HepG2 (cell line): Measurements from ENCODE around the gene SCN9A. TPM values are rescaled to one million over a fixed set of nuclear protein-coding genes. Genes with fewer than 3 reads are reported as not detected.

Source experiments
- ATAC-seq: fragments of 200-7000 bp; cut with Tn5 transposase; 3 replicates; pipeline ENCODE4 v1.9.1; 2020; ENCODE audit warnings: mild to moderate bottlenecking, moderate library complexity
- BruUV-seq: library from RNA; stranded (reverse); fragments of 400-500 nt; replicated peaks from 2 replicates; lab custom pipeline; 2021; lab: Mats Ljungman, UMichigan
- CTCF ChIA-PET: fragments of 300-600 bp; formaldehyde crosslinking; extraction: SDS; loops from one replicate; lab custom pipeline; 2021; ENCODE audit warnings: low total read pairs, inconsistent platforms, low intra/inter-chr PET ratio; lab: Yijun Ruan, JAX
- POLR2A ChIA-PET: fragments of 350-600 bp; sonication (Branson Sonifier 250); formaldehyde crosslinking; loops from one replicate; lab custom pipeline; 2020; ENCODE audit warnings: antibody characterized with exemption, inconsistent platforms; lab: Yijun Ruan, JAX
- DNase-seq: peaks from one replicate; pipeline ENCODE4 v3.0.0-alpha.2; 2015; ENCODE audit warnings: low spot score
- FAIRE-seq: peaks from 3 replicates; lab custom pipeline; 2011; peaks lifted over from hg19 to GRCh38; lab: Jason Lieb, UNC
- H2AFZ ChIP-seq: one replicate; pipeline ENCODE4 v1.6.1; 2011; ENCODE audit warnings: low read length, inconsistent platforms
- H3K27ac ChIP-seq: fragments of 300-600 bp; 3 replicates; pipeline ENCODE4 v1.8.0; 2011; ENCODE audit warnings: mixed run types, mild to moderate bottlenecking, mixed read lengths, low read length, inconsistent platforms; ENCODE audit not compliant: insufficient read depth; ENCODE audit errors: extremely low read length
- H3K27me3 ChIP-seq, 2 experiments: fragments of 200-600 bp in 1 of 2; 2 replicates in 1 of 2; 3 replicates in 1 of 2; pipeline versions ENCODE4 v1.6.0 to v1.8.0; 2011; ENCODE audit warnings: low read length in 2 of 2, mild to moderate bottlenecking in 2 of 2, moderate library complexity in 2 of 2, inconsistent platforms in 1 of 2; ENCODE audit not compliant: insufficient read depth in 2 of 2, control insufficient read depth in 1 of 2
- H3K36me3 ChIP-seq, 2 experiments: fragments of 200-600 bp in 1 of 2; replicated peaks in 1 of 2; 2 replicates in 1 of 2; 3 replicates in 1 of 2; pipeline versions ENCODE4 v1.5.1 to v1.8.0; 2011; ENCODE audit warnings: low read length in 2 of 2, inconsistent platforms in 1 of 2; ENCODE audit not compliant: insufficient read depth in 2 of 2, control insufficient read depth in 1 of 2
- H3K4me1 ChIP-seq: 2 replicates; pipeline ENCODE4 v1.5.1; 2012; ENCODE audit warnings: low read length, inconsistent platforms; ENCODE audit not compliant: insufficient read depth
- H3K4me2 ChIP-seq: 2 replicates; pipeline ENCODE4 v1.6.0; 2011; ENCODE audit warnings: low read depth, low read length, inconsistent platforms
- H3K4me3 ChIP-seq, 3 experiments: fragments of 200-600 bp in 1 of 3; sonication (generic), shearing (Covaris generic) in 1 of 3; replicated peaks in 1 of 3; 2 replicates each; pipeline ENCODE4 v1.5.1; 2011 to 2016; ENCODE audit warnings: low read length in 3 of 3, inconsistent platforms in 2 of 3, low read depth in 2 of 3, mild to moderate bottlenecking in 2 of 3, control low read depth in 1 of 3, mixed read lengths in 1 of 3; ENCODE audit not compliant: insufficient read depth in 1 of 3
- H3K79me2 ChIP-seq: one replicate; pipeline ENCODE4 v1.6.1; 2011; ENCODE audit warnings: low read length, inconsistent platforms; ENCODE audit not compliant: insufficient read depth
- H3K9ac ChIP-seq: 2 replicates; pipeline ENCODE4 v1.6.0; 2011; ENCODE audit warnings: mild to moderate bottlenecking, low read depth, low read length, inconsistent platforms; ENCODE audit not compliant: insufficient read depth
- H3K9me3 ChIP-seq: 2 replicates; pipeline ENCODE4 v1.5.1; 2012; ENCODE audit warnings: mild to moderate bottlenecking, low read length
- H4K20me1 ChIP-seq: 2 replicates; pipeline ENCODE4 v1.6.0; 2011; ENCODE audit warnings: inconsistent platforms, mild to moderate bottlenecking, low read length, moderate library complexity; ENCODE audit not compliant: insufficient read depth
- GATA4 ChIP-seq: sonication (generic); IDR thresholded peaks from 2 replicates; pipeline ENCODE4 v1.6.1; 2016; ENCODE audit warnings: antibody characterized with exemption, low read depth, borderline replicate concordance
- HOXA7 ChIP-seq: sonication (generic); formaldehyde crosslinking; IDR thresholded peaks from 2 replicates; pipeline ENCODE4 v1.8.1; 2022; ENCODE audit warnings: mild to moderate bottlenecking, missing genetic modification reagents, moderate library complexity
- HOXD1 ChIP-seq: sonication (generic); formaldehyde crosslinking; IDR thresholded peaks from 2 replicates; pipeline ENCODE4 v1.5.0; 2020; ENCODE audit warnings: missing genetic modification reagents
- KLF15 ChIP-seq: sonication (generic); formaldehyde crosslinking; IDR thresholded peaks from 2 replicates; pipeline ENCODE4 v1.8.1; 2023; ENCODE audit warnings: borderline replicate concordance, mild to moderate bottlenecking, inconsistent platforms, missing genetic modification reagents, mixed read lengths
- MED8 ChIP-seq: sonication (generic); formaldehyde crosslinking; IDR thresholded peaks from 2 replicates; pipeline ENCODE4 v1.8.1; 2023; ENCODE audit warnings: mild to moderate bottlenecking, missing genetic modification reagents; ENCODE audit not compliant: insufficient replicate concordance
- SUZ12 ChIP-seq: fragments of 150-350 bp; IDR thresholded peaks from 2 replicates; pipeline ENCODE4 v1.6.1; 2014; ENCODE audit warnings: low read depth, low read length
- YEATS4 ChIP-seq: sonication (generic); formaldehyde crosslinking; IDR thresholded peaks from 2 replicates; pipeline ENCODE4 v1.4.0; 2020; ENCODE audit warnings: missing genetic modification reagents, borderline replicate concordance
- ZFP37 ChIP-seq: sonication (generic); formaldehyde crosslinking; IDR thresholded peaks from 2 replicates; pipeline ENCODE4 v1.4.0; 2020; ENCODE audit warnings: missing genetic modification reagents, borderline replicate concordance
- ZKSCAN8 ChIP-seq: IDR thresholded peaks from 2 replicates; pipeline ENCODE4 v1.6.1; 2016; ENCODE audit warnings: borderline replicate concordance, missing genetic modification reagents, missing compliant biosample characterization
- ZNF562 ChIP-seq: sonication (generic); formaldehyde crosslinking; IDR thresholded peaks from 2 replicates; pipeline ENCODE4 v1.8.0; 2022; ENCODE audit warnings: missing genetic modification reagents, borderline replicate concordance
- ZNF598 ChIP-seq: sonication (generic); formaldehyde crosslinking; IDR thresholded peaks from 2 replicates; pipeline ENCODE4 v1.5.1; 2020; ENCODE audit warnings: mild to moderate bottlenecking, missing genetic modification reagents, borderline replicate concordance
- WGBS: methylation state at CpG from one replicate; pipeline ENCODE4 v1.1.6; 2017; ENCODE audit warnings: low lambda C conversion rate; 5-methylcytosine and 5-hydroxymethylcytosine counted together
- in situ Hi-C: cut with HindIII; loops from 2 replicates; pipeline ENCODE4 v1.10.0; 2017; ENCODE audit warnings: low pct_unique_long_range_greater_than_20kb; ENCODE audit not compliant: extremely low pct_ligation_motif_present
- intact Hi-C: fragments of 100-400 bp; cut with micrococcal nuclease; formaldehyde crosslinking; loops from one replicate; pipeline ENCODE4 v1.10.0; 2022; ENCODE audit not compliant: unreplicated experiment
- polyA plus RNA-seq, 8 experiments: library from polyadenylated mRNA; depleted of rRNA in 3 of 8; stranded (reverse) in 7 of 8; unstranded in 1 of 8; fragments of >200 nt; fragmentation: Illumina TruSeq in 4 of 8; extraction: Trizol in 4 of 8; gene quantifications; 2 replicates each; pipeline versions ENCODE4 v1.2.1 to v1.2.3, GENCODE V29; 2011 to 2016; ENCODE audit warnings: low read depth in 4 of 8, missing spikeins in 1 of 8, mixed read lengths in 1 of 8; ENCODE audit not compliant: insufficient read depth in 1 of 8
- total RNA-seq, 5 experiments: library from RNA; depleted of rRNA; stranded (reverse); fragments of >200 nt; fragmentation: Illumina TruSeq; extraction: Trizol; gene quantifications; 2 replicates each; pipeline ENCODE4 v1.2.3, GENCODE V29; 2016; ENCODE audit warnings: low read depth in 1 of 5
- TF ChIP-seq, protein P1 (sequence below): IDR thresholded peaks from 2 replicates; pipeline ENCODE4 v1.6.1; 2016; ENCODE audit warnings: low read depth, missing genetic modification reagents, missing compliant biosample characterization
- TF ChIP-seq, protein P2 (sequence below): sonication (generic); formaldehyde crosslinking; IDR thresholded peaks from 2 replicates; pipeline ENCODE4 v1.9.0; 2021; ENCODE audit warnings: missing genetic modification reagents, borderline replicate concordance
- TF ChIP-seq, protein P3 (sequence below): sonication (generic); formaldehyde crosslinking; IDR thresholded peaks from 2 replicates; pipeline ENCODE4 v1.4.0; 2020; ENCODE audit warnings: missing genetic modification reagents

The SCN9A gene
- total and polyA plus RNA-seq, 2 of the 13 experiments (the other 11 are each of a cell fraction or from before 2014, with no cell fraction given), result 15.3 to 24.3 TPM

DNA sequence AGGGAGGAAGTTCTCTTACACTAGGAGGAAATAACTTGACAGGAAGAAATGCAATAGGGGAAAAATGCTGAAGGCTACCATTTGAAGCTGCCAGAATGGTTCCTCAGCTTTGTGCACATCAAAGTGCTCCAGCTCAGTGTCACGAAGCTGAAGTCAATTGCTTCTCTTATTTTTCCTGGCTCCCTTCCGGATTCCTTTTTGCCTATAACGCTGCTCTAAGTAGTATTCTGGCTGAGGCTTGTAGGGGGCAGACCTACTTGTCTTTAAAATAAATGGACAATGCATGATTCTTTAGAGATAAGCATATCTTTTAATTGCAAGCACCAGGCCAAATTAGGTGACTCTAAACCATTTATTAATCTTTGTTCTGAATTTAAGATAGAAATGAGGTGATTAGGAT lies 187.7 kb downstream of the SCN9A start:
- Histone ChIP-seq H3K9me3 (no peaks in the 10 kb centered on the region), H3K4me3 (no peak overlapping the region), H4K20me1 (no peaks in the 10 kb centered on the region), H3K79me2 (no peaks in the 10 kb centered on the region), H3K27me3 (no peaks in the 10 kb centered on the region), H3K9ac (no peak overlapping the region), H3K4me2 (no peak overlapping the region), H3K36me3 (no peaks in the 10 kb centered on the region), H3K27ac (no peak overlapping the region), H3K4me1 (peaks cover 11% of the 10 kb centered on the region), H2AFZ (no peak overlapping the region)
- DNase-seq (no peak), FAIRE-seq (no peak), ATAC-seq (no peak)
- no peak for TF ChIP-seq SUZ12
- TF ChIP-seq, protein P1, sequence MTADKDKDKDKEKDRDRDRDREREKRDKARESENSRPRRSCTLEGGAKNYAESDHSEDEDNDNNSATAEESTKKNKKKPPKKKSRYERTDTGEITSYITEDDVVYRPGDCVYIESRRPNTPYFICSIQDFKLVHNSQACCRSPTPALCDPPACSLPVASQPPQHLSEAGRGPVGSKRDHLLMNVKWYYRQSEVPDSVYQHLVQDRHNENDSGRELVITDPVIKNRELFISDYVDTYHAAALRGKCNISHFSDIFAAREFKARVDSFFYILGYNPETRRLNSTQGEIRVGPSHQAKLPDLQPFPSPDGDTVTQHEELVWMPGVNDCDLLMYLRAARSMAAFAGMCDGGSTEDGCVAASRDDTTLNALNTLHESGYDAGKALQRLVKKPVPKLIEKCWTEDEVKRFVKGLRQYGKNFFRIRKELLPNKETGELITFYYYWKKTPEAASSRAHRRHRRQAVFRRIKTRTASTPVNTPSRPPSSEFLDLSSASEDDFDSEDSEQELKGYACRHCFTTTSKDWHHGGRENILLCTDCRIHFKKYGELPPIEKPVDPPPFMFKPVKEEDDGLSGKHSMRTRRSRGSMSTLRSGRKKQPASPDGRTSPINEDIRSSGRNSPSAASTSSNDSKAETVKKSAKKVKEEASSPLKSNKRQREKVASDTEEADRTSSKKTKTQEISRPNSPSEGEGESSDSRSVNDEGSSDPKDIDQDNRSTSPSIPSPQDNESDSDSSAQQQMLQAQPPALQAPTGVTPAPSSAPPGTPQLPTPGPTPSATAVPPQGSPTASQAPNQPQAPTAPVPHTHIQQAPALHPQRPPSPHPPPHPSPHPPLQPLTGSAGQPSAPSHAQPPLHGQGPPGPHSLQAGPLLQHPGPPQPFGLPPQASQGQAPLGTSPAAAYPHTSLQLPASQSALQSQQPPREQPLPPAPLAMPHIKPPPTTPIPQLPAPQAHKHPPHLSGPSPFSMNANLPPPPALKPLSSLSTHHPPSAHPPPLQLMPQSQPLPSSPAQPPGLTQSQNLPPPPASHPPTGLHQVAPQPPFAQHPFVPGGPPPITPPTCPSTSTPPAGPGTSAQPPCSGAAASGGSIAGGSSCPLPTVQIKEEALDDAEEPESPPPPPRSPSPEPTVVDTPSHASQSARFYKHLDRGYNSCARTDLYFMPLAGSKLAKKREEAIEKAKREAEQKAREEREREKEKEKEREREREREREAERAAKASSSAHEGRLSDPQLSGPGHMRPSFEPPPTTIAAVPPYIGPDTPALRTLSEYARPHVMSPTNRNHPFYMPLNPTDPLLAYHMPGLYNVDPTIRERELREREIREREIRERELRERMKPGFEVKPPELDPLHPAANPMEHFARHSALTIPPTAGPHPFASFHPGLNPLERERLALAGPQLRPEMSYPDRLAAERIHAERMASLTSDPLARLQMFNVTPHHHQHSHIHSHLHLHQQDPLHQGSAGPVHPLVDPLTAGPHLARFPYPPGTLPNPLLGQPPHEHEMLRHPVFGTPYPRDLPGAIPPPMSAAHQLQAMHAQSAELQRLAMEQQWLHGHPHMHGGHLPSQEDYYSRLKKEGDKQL (CRISPR knock-in tag), result no peak
- TF ChIP-seq, protein P2, sequence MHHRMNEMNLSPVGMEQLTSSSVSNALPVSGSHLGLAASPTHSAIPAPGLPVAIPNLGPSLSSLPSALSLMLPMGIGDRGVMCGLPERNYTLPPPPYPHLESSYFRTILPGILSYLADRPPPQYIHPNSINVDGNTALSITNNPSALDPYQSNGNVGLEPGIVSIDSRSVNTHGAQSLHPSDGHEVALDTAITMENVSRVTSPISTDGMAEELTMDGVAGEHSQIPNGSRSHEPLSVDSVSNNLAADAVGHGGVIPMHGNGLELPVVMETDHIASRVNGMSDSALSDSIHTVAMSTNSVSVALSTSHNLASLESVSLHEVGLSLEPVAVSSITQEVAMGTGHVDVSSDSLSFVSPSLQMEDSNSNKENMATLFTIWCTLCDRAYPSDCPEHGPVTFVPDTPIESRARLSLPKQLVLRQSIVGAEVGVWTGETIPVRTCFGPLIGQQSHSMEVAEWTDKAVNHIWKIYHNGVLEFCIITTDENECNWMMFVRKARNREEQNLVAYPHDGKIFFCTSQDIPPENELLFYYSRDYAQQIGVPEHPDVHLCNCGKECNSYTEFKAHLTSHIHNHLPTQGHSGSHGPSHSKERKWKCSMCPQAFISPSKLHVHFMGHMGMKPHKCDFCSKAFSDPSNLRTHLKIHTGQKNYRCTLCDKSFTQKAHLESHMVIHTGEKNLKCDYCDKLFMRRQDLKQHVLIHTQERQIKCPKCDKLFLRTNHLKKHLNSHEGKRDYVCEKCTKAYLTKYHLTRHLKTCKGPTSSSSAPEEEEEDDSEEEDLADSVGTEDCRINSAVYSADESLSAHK (CRISPR knock-in tag), result no peak
- TF ChIP-seq HOXA7 (CRISPR knock-in tag), result no peak
- TF ChIP-seq ZKSCAN8, result no peak
- TF ChIP-seq ZNF598 (CRISPR knock-in tag), result no peak
- TF ChIP-seq YEATS4 (CRISPR knock-in tag), result no peak
- TF ChIP-seq MED8 (CRISPR knock-in tag), result no peak
- no peak for TF ChIP-seq GATA4
- no peak for TF ChIP-seq HOXD1 (CRISPR knock-in tag)
- no peak for TF ChIP-seq ZFP37
- no peak for TF ChIP-seq KLF15
- TF ChIP-seq ZNF562 (CRISPR knock-in tag), result no peak
- TF ChIP-seq, protein P3, sequence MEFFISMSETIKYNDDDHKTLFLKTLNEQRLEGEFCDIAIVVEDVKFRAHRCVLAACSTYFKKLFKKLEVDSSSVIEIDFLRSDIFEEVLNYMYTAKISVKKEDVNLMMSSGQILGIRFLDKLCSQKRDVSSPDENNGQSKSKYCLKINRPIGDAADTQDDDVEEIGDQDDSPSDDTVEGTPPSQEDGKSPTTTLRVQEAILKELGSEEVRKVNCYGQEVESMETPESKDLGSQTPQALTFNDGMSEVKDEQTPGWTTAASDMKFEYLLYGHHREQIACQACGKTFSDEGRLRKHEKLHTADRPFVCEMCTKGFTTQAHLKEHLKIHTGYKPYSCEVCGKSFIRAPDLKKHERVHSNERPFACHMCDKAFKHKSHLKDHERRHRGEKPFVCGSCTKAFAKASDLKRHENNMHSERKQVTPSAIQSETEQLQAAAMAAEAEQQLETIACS (CRISPR knock-in tag), result no peak
- ChIA-PET POLR2A (no interaction called here), CTCF (no interaction called here)
- intact Hi-C loops (no loop called here), in situ Hi-C loops (no loop called here)
- BruUV-seq, result no TSS peak
- WGBS, result 97% methylated on average over 3 of the region's 3 CpGs
